HepG2 (cell line): Measurements from ENCODE around the gene DTNB. TPM values are rescaled to one million over a fixed set of nuclear protein-coding genes. Genes with fewer than 3 reads are reported as not detected.

ENCODE experiments used
- ATAC-seq: fragments of 200-7000 bp; cut with Tn5 transposase; 3 replicates; pipeline ENCODE4 v1.9.1; 2020; ENCODE audit warnings: mild to moderate bottlenecking, moderate library complexity
- BruUV-seq: library from RNA; stranded (reverse); fragments of 400-500 nt; replicated peaks from 2 replicates; lab custom pipeline; 2021; lab: Mats Ljungman, UMichigan
- CTCF ChIA-PET: fragments of 300-600 bp; formaldehyde crosslinking; extraction: SDS; loops from one replicate; lab custom pipeline; 2021; ENCODE audit warnings: low total read pairs, inconsistent platforms, low intra/inter-chr PET ratio; lab: Yijun Ruan, JAX
- POLR2A ChIA-PET: fragments of 350-600 bp; sonication (Branson Sonifier 250); formaldehyde crosslinking; loops from one replicate; lab custom pipeline; 2020; ENCODE audit warnings: antibody characterized with exemption, inconsistent platforms; lab: Yijun Ruan, JAX
- DNase-seq: peaks from one replicate; pipeline ENCODE4 v3.0.0-alpha.2; 2015; ENCODE audit warnings: low spot score
- FAIRE-seq: peaks from 3 replicates; lab custom pipeline; 2011; peaks lifted over from hg19 to GRCh38; lab: Jason Lieb, UNC
- H2AFZ ChIP-seq: one replicate; pipeline ENCODE4 v1.6.1; 2011; ENCODE audit warnings: low read length, inconsistent platforms
- H3K27ac ChIP-seq: fragments of 300-600 bp; 3 replicates; pipeline ENCODE4 v1.8.0; 2011; ENCODE audit warnings: mixed run types, mild to moderate bottlenecking, mixed read lengths, low read length, inconsistent platforms; ENCODE audit not compliant: insufficient read depth; ENCODE audit errors: extremely low read length
- H3K27me3 ChIP-seq, 2 experiments: fragments of 200-600 bp in 1 of 2; 2 replicates in 1 of 2; 3 replicates in 1 of 2; pipeline versions ENCODE4 v1.6.0 to v1.8.0; 2011; ENCODE audit warnings: low read length in 2 of 2, mild to moderate bottlenecking in 2 of 2, moderate library complexity in 2 of 2, inconsistent platforms in 1 of 2; ENCODE audit not compliant: insufficient read depth in 2 of 2, control insufficient read depth in 1 of 2
- H3K36me3 ChIP-seq, 2 experiments: fragments of 200-600 bp in 1 of 2; replicated peaks in 1 of 2; 2 replicates in 1 of 2; 3 replicates in 1 of 2; pipeline versions ENCODE4 v1.5.1 to v1.8.0; 2011; ENCODE audit warnings: low read length in 2 of 2, inconsistent platforms in 1 of 2; ENCODE audit not compliant: insufficient read depth in 2 of 2, control insufficient read depth in 1 of 2
- H3K4me1 ChIP-seq: 2 replicates; pipeline ENCODE4 v1.5.1; 2012; ENCODE audit warnings: low read length, inconsistent platforms; ENCODE audit not compliant: insufficient read depth
- H3K4me2 ChIP-seq: 2 replicates; pipeline ENCODE4 v1.6.0; 2011; ENCODE audit warnings: low read depth, low read length, inconsistent platforms
- H3K4me3 ChIP-seq, 3 experiments: fragments of 200-600 bp in 1 of 3; sonication (generic), shearing (Covaris generic) in 1 of 3; replicated peaks in 1 of 3; 2 replicates each; pipeline ENCODE4 v1.5.1; 2011 to 2016; ENCODE audit warnings: low read length in 3 of 3, inconsistent platforms in 2 of 3, low read depth in 2 of 3, mild to moderate bottlenecking in 2 of 3, control low read depth in 1 of 3, mixed read lengths in 1 of 3; ENCODE audit not compliant: insufficient read depth in 1 of 3
- H3K79me2 ChIP-seq: one replicate; pipeline ENCODE4 v1.6.1; 2011; ENCODE audit warnings: low read length, inconsistent platforms; ENCODE audit not compliant: insufficient read depth
- H3K9ac ChIP-seq: 2 replicates; pipeline ENCODE4 v1.6.0; 2011; ENCODE audit warnings: mild to moderate bottlenecking, low read depth, low read length, inconsistent platforms; ENCODE audit not compliant: insufficient read depth
- H3K9me3 ChIP-seq: 2 replicates; pipeline ENCODE4 v1.5.1; 2012; ENCODE audit warnings: mild to moderate bottlenecking, low read length
- H4K20me1 ChIP-seq: 2 replicates; pipeline ENCODE4 v1.6.0; 2011; ENCODE audit warnings: inconsistent platforms, mild to moderate bottlenecking, low read length, moderate library complexity; ENCODE audit not compliant: insufficient read depth
- ARHGAP35 ChIP-seq: sonication (generic); formaldehyde crosslinking; IDR thresholded peaks from 2 replicates; pipeline ENCODE4 v1.9.0; 2022; ENCODE audit warnings: mild to moderate bottlenecking, inconsistent platforms, moderate library complexity, missing genetic modification reagents, borderline replicate concordance
- EED ChIP-seq: sonication (generic); formaldehyde crosslinking; IDR thresholded peaks from 2 replicates; pipeline ENCODE4 v1.5.0; 2020; ENCODE audit warnings: mild to moderate bottlenecking, missing genetic modification reagents
- FOXA1 ChIP-seq, 2 experiments: fragments of 450-650 bp in 1 of 2; sonication (generic) in 1 of 2; formaldehyde crosslinking in 1 of 2; IDR thresholded peaks; 2 replicates each; pipeline versions ENCODE4 v1.4.0 to v1.6.1; 2016 to 2020; ENCODE audit warnings: missing genetic modification reagents in 1 of 2
- FOXK2 ChIP-seq: fragments of 450-650 bp; IDR thresholded peaks from 2 replicates; pipeline ENCODE4 v1.6.1; 2016
- FOXO1 ChIP-seq: sonication (generic); formaldehyde crosslinking; IDR thresholded peaks from 2 replicates; pipeline ENCODE4 v1.4.0; 2020; ENCODE audit warnings: missing genetic modification reagents
- HNF4A ChIP-seq: sonication (generic); formaldehyde crosslinking; IDR thresholded peaks from 2 replicates; pipeline ENCODE4 v1.4.0; 2020; ENCODE audit warnings: missing genetic modification reagents
- MAZ ChIP-seq, 2 experiments: sonication (generic) in 1 of 2; formaldehyde crosslinking in 1 of 2; IDR thresholded peaks; 2 replicates each; pipeline versions ENCODE4 v1.5.0 to v1.6.1; 2012 to 2020; ENCODE audit warnings: low read depth in 2 of 2, mild to moderate bottlenecking in 2 of 2, borderline replicate concordance in 1 of 2, improper control_type of control experiment in 1 of 2, low read length in 1 of 2, missing genetic modification reagents in 1 of 2, moderate library complexity in 1 of 2
- SIN3A ChIP-seq: IDR thresholded peaks from 2 replicates; pipeline ENCODE4 v1.6.1; 2011; ENCODE audit warnings: low read depth, mild to moderate bottlenecking, control low read depth, low read length, borderline replicate concordance
- TARDBP ChIP-seq: sonication (generic); formaldehyde crosslinking; IDR thresholded peaks from 2 replicates; pipeline ENCODE4 v1.8.0; 2022; ENCODE audit warnings: mild to moderate bottlenecking, missing genetic modification reagents
- ZFY ChIP-seq: sonication (generic); formaldehyde crosslinking; IDR thresholded peaks from 2 replicates; pipeline ENCODE4 v1.4.0; 2020; ENCODE audit warnings: missing genetic modification reagents
- ZNF17 ChIP-seq: sonication (generic); formaldehyde crosslinking; IDR thresholded peaks from 2 replicates; pipeline ENCODE4 v1.5.0; 2020; ENCODE audit warnings: mild to moderate bottlenecking, missing genetic modification reagents
- ZNF224 ChIP-seq: sonication (generic); formaldehyde crosslinking; IDR thresholded peaks from 2 replicates; pipeline ENCODE4 v1.5.0; 2020; ENCODE audit warnings: mild to moderate bottlenecking, missing genetic modification reagents
- ZNF30 ChIP-seq: sonication (generic); formaldehyde crosslinking; IDR thresholded peaks from 2 replicates; pipeline ENCODE4 v1.5.0; 2020; ENCODE audit warnings: mild to moderate bottlenecking, missing genetic modification reagents
- ZNF558 ChIP-seq: sonication (generic); formaldehyde crosslinking; IDR thresholded peaks from 2 replicates; pipeline ENCODE4 v1.9.0; 2022; ENCODE audit warnings: mild to moderate bottlenecking, missing genetic modification reagents, borderline replicate concordance
- ZNF629 ChIP-seq: sonication (generic); formaldehyde crosslinking; conservative IDR thresholded peaks from 2 replicates; pipeline ENCODE4 v1.5.0; 2020; ENCODE audit warnings: missing genetic modification reagents
- ZSCAN30 ChIP-seq: sonication (generic); formaldehyde crosslinking; IDR thresholded peaks from 2 replicates; pipeline ENCODE4 v1.5.0; 2020; ENCODE audit warnings: mild to moderate bottlenecking, missing genetic modification reagents
- WGBS: methylation state at CpG from one replicate; pipeline ENCODE4 v1.1.6; 2017; ENCODE audit warnings: low lambda C conversion rate; 5-methylcytosine and 5-hydroxymethylcytosine counted together
- in situ Hi-C: cut with HindIII; loops from 2 replicates; pipeline ENCODE4 v1.10.0; 2017; ENCODE audit warnings: low pct_unique_long_range_greater_than_20kb; ENCODE audit not compliant: extremely low pct_ligation_motif_present
- intact Hi-C: fragments of 100-400 bp; cut with micrococcal nuclease; formaldehyde crosslinking; loops from one replicate; pipeline ENCODE4 v1.10.0; 2022; ENCODE audit not compliant: unreplicated experiment
- polyA plus RNA-seq, 8 experiments: library from polyadenylated mRNA; depleted of rRNA in 3 of 8; stranded (reverse) in 7 of 8; unstranded in 1 of 8; fragments of >200 nt; fragmentation: Illumina TruSeq in 4 of 8; extraction: Trizol in 4 of 8; gene quantifications; 2 replicates each; pipeline versions ENCODE4 v1.2.1 to v1.2.3, GENCODE V29; 2011 to 2016; ENCODE audit warnings: low read depth in 4 of 8, missing spikeins in 1 of 8, mixed read lengths in 1 of 8; ENCODE audit not compliant: insufficient read depth in 1 of 8
- total RNA-seq, 5 experiments: library from RNA; depleted of rRNA; stranded (reverse); fragments of >200 nt; fragmentation: Illumina TruSeq; extraction: Trizol; gene quantifications; 2 replicates each; pipeline ENCODE4 v1.2.3, GENCODE V29; 2016; ENCODE audit warnings: low read depth in 1 of 5
- TF ChIP-seq, protein P1 (sequence below): sonication (generic); formaldehyde crosslinking; IDR thresholded peaks from 2 replicates; pipeline ENCODE4 v1.4.0; 2020; ENCODE audit warnings: missing genetic modification reagents, borderline replicate concordance
- TF ChIP-seq, protein P2 (sequence below): fragments of 450-650 bp; IDR thresholded peaks from 2 replicates; pipeline ENCODE4 v1.6.1; 2017; ENCODE audit warnings: mild to moderate bottlenecking
- TF ChIP-seq, protein P3 (sequence below): sonication (generic); formaldehyde crosslinking; IDR thresholded peaks from 2 replicates; pipeline ENCODE4 v1.5.0; 2020; ENCODE audit warnings: mild to moderate bottlenecking, low read depth, missing genetic modification reagents, borderline replicate concordance

The DTNB gene
- total and polyA plus RNA-seq, 2 of the 13 experiments (the other 11 are each of a cell fraction or from before 2014, with no cell fraction given): 14.4 to 23.9 TPM

DNA sequence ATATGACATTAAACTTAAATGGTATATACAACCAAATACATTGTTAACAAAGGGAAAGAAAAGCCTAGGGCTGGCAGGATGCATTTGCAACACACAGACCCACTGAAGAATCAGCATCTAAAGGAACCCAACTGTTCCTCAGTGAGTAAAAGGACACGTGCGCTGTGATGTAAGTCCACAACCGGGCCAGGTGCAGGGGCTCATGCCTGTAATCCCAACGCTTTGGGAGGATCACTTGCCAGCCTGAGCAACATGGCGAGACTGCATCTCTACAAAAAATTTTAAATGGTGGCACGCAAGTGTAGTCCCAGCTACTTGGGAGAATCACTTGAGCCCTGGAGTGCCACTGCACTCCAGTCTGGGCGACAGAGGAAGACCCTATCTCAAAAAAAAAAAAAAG, 3.9 kb downstream of the DTNB start:
- intact Hi-C loops: no loop called here
- peaks cover 17% of the 10 kb centered on the region for H3K79me2 ChIP-seq
- no peak for ATAC-seq

DNA sequence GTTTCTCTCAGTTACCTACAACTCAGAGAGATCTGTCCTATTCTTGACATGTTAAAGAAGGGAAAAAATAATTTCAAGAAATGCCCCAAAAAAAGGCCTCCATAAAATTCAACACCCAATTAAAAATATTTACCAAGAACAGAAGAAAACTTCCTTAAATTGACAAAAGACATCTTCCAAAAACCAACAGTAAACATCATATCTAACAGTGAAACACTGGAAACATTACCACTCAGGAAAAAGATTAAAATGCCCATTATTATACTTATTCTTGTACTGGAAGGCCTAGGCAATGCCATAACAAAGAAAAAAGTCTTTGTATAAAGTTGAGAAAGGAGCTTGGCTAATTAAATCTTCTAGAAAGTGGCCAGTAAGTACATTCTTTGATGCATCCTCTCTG, 7.2 kb downstream of the DTNB start:
- Histone ChIP-seq H3K9me3 (no peaks in the 10 kb centered on the region), H3K27ac (no peak overlapping the region), H3K79me2 (peaks cover 11% of the 10 kb centered on the region), H3K4me2 (no peak overlapping the region), H3K4me3 (no peak overlapping the region), H3K4me1 (peaks cover 10% of the 10 kb centered on the region), H4K20me1 (no peaks in the 10 kb centered on the region), H3K36me3 (no peaks in the 10 kb centered on the region), H2AFZ (no peak overlapping the region), H3K27me3 (no peaks in the 10 kb centered on the region), H3K9ac (no peak overlapping the region)
- BruUV-seq: no TSS peak
- FAIRE-seq: no peak
- CTCF ChIA-PET: interaction anchor here (4.2 kb wide), 1 partner anchor 59 kb away, joined by 65 read pairs; no protein-coding TSS in a partner anchor
- POLR2A ChIA-PET: no interaction called here
- intact Hi-C loops: no loop called here
- ATAC-seq: no peak
- DNase-seq: no peak
- in situ Hi-C loops: no loop called here
- TF ChIP-seq FOXA1 (IDR thresholded peaks at IDR 0.05) (no peak), FOXA1 (CRISPR knock-in tag; IDR thresholded peaks at IDR 0.05) (no peak), ZNF17 (no peak), FOXK2 (no peak), SIN3A (no peak), ARHGAP35 (no peak), ZSCAN30 (CRISPR knock-in tag) (no peak), TARDBP (CRISPR knock-in tag) (no peak), ZFY (CRISPR knock-in tag) (no peak)
- TF ChIP-seq, protein P1, sequence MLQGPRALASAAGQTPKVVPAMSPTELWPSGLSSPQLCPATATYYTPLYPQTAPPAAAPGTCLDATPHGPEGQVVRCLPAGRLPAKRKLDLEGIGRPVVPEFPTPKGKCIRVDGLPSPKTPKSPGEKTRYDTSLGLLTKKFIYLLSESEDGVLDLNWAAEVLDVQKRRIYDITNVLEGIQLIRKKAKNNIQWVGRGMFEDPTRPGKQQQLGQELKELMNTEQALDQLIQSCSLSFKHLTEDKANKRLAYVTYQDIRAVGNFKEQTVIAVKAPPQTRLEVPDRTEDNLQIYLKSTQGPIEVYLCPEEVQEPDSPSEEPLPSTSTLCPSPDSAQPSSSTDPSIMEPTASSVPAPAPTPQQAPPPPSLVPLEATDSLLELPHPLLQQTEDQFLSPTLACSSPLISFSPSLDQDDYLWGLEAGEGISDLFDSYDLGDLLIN: no peak
- TF ChIP-seq, protein P2, sequence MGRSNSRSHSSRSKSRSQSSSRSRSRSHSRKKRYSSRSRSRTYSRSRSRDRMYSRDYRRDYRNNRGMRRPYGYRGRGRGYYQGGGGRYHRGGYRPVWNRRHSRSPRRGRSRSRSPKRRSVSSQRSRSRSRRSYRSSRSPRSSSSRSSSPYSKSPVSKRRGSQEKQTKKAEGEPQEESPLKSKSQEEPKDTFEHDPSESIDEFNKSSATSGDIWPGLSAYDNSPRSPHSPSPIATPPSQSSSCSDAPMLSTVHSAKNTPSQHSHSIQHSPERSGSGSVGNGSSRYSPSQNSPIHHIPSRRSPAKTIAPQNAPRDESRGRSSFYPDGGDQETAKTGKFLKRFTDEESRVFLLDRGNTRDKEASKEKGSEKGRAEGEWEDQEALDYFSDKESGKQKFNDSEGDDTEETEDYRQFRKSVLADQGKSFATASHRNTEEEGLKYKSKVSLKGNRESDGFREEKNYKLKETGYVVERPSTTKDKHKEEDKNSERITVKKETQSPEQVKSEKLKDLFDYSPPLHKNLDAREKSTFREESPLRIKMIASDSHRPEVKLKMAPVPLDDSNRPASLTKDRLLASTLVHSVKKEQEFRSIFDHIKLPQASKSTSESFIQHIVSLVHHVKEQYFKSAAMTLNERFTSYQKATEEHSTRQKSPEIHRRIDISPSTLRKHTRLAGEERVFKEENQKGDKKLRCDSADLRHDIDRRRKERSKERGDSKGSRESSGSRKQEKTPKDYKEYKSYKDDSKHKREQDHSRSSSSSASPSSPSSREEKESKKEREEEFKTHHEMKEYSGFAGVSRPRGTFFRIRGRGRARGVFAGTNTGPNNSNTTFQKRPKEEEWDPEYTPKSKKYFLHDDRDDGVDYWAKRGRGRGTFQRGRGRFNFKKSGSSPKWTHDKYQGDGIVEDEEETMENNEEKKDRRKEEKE: no peak

More for the DNA sequence above, 3.9 kb downstream of the DTNB start:
- ChIA-PET POLR2A (no interaction called here), CTCF (no interaction called here)
- BruUV-seq: no TSS peak
- Histone ChIP-seq H3K27ac (no peak overlapping the region), H2AFZ (no peak overlapping the region), H4K20me1 (no peaks in the 10 kb centered on the region), H3K4me3 (no peak overlapping the region), H3K9me3 (no peaks in the 10 kb centered on the region), H3K27me3 (no peaks in the 10 kb centered on the region)
- FAIRE-seq: no peak
- in situ Hi-C loops: no loop called here
- TF ChIP-seq ZNF629 (CRISPR knock-in tag) (no peak), ZNF558 (CRISPR knock-in tag) (no peak), EED (CRISPR knock-in tag) (no peak), ZNF224 (CRISPR knock-in tag) (no peak), FOXO1 (CRISPR knock-in tag) (no peak), ZNF30 (no peak), HNF4A (CRISPR knock-in tag) (no peak), MAZ (IDR thresholded peaks at IDR 0.05; ENCODE audit: borderline replicate concordance, low read depth, low read length) (no peak), MAZ (CRISPR knock-in tag; IDR thresholded peaks at IDR 0.05; ENCODE audit: low read depth) (no peak)
- TF ChIP-seq, protein P3, sequence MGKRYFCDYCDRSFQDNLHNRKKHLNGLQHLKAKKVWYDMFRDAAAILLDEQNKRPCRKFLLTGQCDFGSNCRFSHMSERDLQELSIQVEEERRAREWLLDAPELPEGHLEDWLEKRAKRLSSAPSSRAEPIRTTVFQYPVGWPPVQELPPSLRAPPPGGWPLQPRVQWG (CRISPR knock-in tag): no peak
- TF ChIP-seq, all 625 proteins: peak for 0
- H3K4me1 ChIP-seq: peaks cover 25% of the 10 kb centered on the region
- no peak overlapping the region for H3K9ac ChIP-seq
- no peaks in the 10 kb centered on the region for H3K36me3 ChIP-seq
- DNase-seq: no peak
- no peak overlapping the region for H3K4me2 ChIP-seq
- WGBS: 98% methylated on average over 7 of the region's 7 CpGs
